ENCODE data around the gene LAMA2. TPM values are rescaled to one million over a fixed set of nuclear protein-coding genes. Genes with fewer than 3 reads are reported as not detected.

Gene LAMA2
- total and polyA plus RNA-seq, 7 experiments from 2014 or later, result 0.02 to 0.59 (median 0.35) TPM; not detected in 4

DNA sequence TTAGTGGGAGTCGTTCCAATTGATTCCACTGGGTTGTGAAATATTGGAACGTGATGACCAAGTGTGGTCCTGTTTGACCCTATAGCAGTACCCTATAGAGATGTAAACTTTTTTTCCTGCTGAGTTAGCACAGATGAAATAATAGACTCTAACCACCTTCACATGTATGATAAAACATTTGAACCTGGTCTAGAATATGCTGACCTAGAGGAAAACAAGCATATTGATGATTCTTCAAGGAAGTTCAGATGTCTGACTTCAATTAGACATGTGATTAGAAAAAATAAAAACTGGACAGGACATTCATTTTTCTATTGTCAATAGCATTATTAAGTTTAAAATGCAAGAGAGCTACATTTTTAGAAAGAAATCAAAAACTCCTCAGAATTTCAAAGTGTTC lies 424.9 kb downstream of the LAMA2 start:
- no peaks in the 10 kb centered on the region for H3K4me1 ChIP-seq (ENCODE audit: control insufficient read depth in 2 of 2, insufficient read depth in 2 of 2, low read length in 2 of 2)
- Mint-ChIP-seq H3K36me3 (no peaks in the 10 kb centered on the region), H3K27ac (no peak overlapping the region), H3K27me3 (peaks cover 4 to 47% (median 17%) of the 10 kb centered on the region in 5 donors), H3K4me3 (no peak overlapping the region), H3K4me1 (no peaks in the 10 kb centered on the region), H3K9me3 (peaks cover 0 to 6% (median 0%) of the 10 kb centered on the region in 11 donors)
- no peaks in the 10 kb centered on the region for H3K36me3 ChIP-seq (ENCODE audit: control insufficient read depth in 2 of 3, insufficient read depth in 3 of 3, low read length in 3 of 3)
- ATAC-seq (no peak), DNase-seq (no peak)
- CTCF ChIA-PET, result no interaction called here
- H3K9me3 ChIP-seq (ENCODE audit: control insufficient read depth in 2 of 3, low read length in 3 of 3), result no peaks in the 10 kb centered on the region
- intact Hi-C loops (cut with micrococcal nuclease), result no loop called here
- POLR2A ChIA-PET, result no interaction called here
- no peaks in the 10 kb centered on the region for H3K27me3 ChIP-seq (ENCODE audit: control insufficient read depth in 2 of 2, insufficient read depth in 2 of 2, low read length in 2 of 2)
- no peak overlapping the region for H3K4me3 ChIP-seq (ENCODE audit: low read length)
- no peak overlapping the region for H3K27ac ChIP-seq (ENCODE audit: low read depth, low read length)

GRCh38 chr6:129309154-129309553 lies 426.2 kb downstream of the LAMA2 start:
- no peaks in the 10 kb centered on the region for H3K4me1 Mint-ChIP-seq
- no peak for ATAC-seq
- intact Hi-C loops (cut with micrococcal nuclease), result no loop called here
- peaks cover 0 to 6% (median 0%) of the 10 kb centered on the region in 11 donors for H3K9me3 Mint-ChIP-seq
- no peaks in the 10 kb centered on the region for H3K36me3 Mint-ChIP-seq
- POLR2A ChIA-PET, result no interaction called here
- CTCF ChIA-PET, result interaction anchor here (0.7 kb wide), 1 partner anchor 1800 kb away, joined by 4 read pairs; no protein-coding TSS in a partner anchor
- no peak overlapping the region for H3K4me3 ChIP-seq (ENCODE audit: low read length)
- H3K27ac Mint-ChIP-seq, result no peak overlapping the region
- H3K27ac ChIP-seq (ENCODE audit: low read depth, low read length), result no peak overlapping the region
- peaks cover 2 to 48% (median 17%) of the 10 kb centered on the region in 5 donors for H3K27me3 Mint-ChIP-seq
- no peak overlapping the region for H3K4me3 Mint-ChIP-seq
- no peaks in the 10 kb centered on the region for H3K27me3 ChIP-seq (ENCODE audit: control insufficient read depth in 2 of 2, insufficient read depth in 2 of 2, low read length in 2 of 2)
- DNase-seq, result no peak
- H3K9me3 ChIP-seq (ENCODE audit: control insufficient read depth in 2 of 3, low read length in 3 of 3), result no peaks in the 10 kb centered on the region
- no peaks in the 10 kb centered on the region for H3K36me3 ChIP-seq (ENCODE audit: control insufficient read depth in 2 of 3, insufficient read depth in 3 of 3, low read length in 3 of 3)
- no peaks in the 10 kb centered on the region for H3K4me1 ChIP-seq (ENCODE audit: control insufficient read depth in 2 of 2, insufficient read depth in 2 of 2, low read length in 2 of 2)

GRCh38 chr6:129312880-129313279 lies 429.9 kb downstream of the LAMA2 start:
- Mint-ChIP-seq H3K27me3 (peaks cover 3 to 32% (median 16%) of the 10 kb centered on the region in 5 donors), H3K4me3 (no peak overlapping the region), H3K36me3 (no peaks in the 10 kb centered on the region), H3K27ac (no peak overlapping the region), H3K4me1 (no peaks in the 10 kb centered on the region), H3K9me3 (peaks cover 0 to 6% (median 0%) of the 10 kb centered on the region in 11 donors)
- no peaks in the 10 kb centered on the region for H3K36me3 ChIP-seq (ENCODE audit: control insufficient read depth in 2 of 3, insufficient read depth in 3 of 3, low read length in 3 of 3)
- H3K4me3 ChIP-seq (ENCODE audit: low read length), result no peak overlapping the region
- POLR2A ChIA-PET, result no interaction called here
- H3K27me3 ChIP-seq (ENCODE audit: control insufficient read depth in 2 of 2, insufficient read depth in 2 of 2, low read length in 2 of 2), result no peaks in the 10 kb centered on the region
- H3K9me3 ChIP-seq (ENCODE audit: control insufficient read depth in 2 of 3, low read length in 3 of 3), result no peaks in the 10 kb centered on the region
- intact Hi-C loops (cut with micrococcal nuclease), result no loop called here
- H3K4me1 ChIP-seq (ENCODE audit: control insufficient read depth in 2 of 2, insufficient read depth in 2 of 2, low read length in 2 of 2), result no peaks in the 10 kb centered on the region
- CTCF ChIA-PET, result no interaction called here
- DNase-seq (no peak), ATAC-seq (no peak)
- no peak overlapping the region for H3K27ac ChIP-seq (ENCODE audit: low read depth, low read length)

DNA sequence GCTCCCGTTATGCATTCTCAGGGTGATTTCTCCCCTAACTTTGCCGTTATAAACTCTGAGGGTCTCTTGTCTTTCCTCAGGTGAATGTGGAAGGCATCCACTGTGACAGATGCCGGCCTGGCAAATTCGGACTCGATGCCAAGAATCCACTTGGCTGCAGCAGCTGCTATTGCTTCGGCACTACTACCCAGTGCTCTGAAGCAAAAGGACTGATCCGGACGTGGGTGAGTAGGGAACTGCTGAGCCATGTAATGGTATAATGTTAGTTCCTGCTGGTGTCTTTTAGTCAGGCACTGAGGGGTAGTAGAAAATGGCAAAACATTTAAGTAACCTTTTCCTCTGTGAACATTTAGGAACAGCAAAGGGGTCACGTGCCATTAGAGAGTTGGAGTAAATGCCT lies 431.6 kb downstream of the LAMA2 start:
- no peaks in the 10 kb centered on the region for H3K9me3 ChIP-seq (ENCODE audit: control insufficient read depth in 2 of 3, low read length in 3 of 3)
- ATAC-seq (no peak), DNase-seq (no peak)
- no peak overlapping the region for H3K27ac ChIP-seq (ENCODE audit: low read depth, low read length)
- H3K4me1 Mint-ChIP-seq, result no peaks in the 10 kb centered on the region
- peaks cover 0 to 6% (median 0%) of the 10 kb centered on the region in 11 donors for H3K9me3 Mint-ChIP-seq
- ChIA-PET POLR2A (no interaction called here), CTCF (no interaction called here)
- intact Hi-C loops (cut with micrococcal nuclease), result no loop called here
- no peaks in the 10 kb centered on the region for H3K4me1 ChIP-seq (ENCODE audit: control insufficient read depth in 2 of 2, insufficient read depth in 2 of 2, low read length in 2 of 2)
- no peaks in the 10 kb centered on the region for H3K36me3 Mint-ChIP-seq
- peaks cover 3 to 25% (median 16%) of the 10 kb centered on the region in 5 donors for H3K27me3 Mint-ChIP-seq
- no peaks in the 10 kb centered on the region for H3K36me3 ChIP-seq (ENCODE audit: control insufficient read depth in 2 of 3, insufficient read depth in 3 of 3, low read length in 3 of 3)
- H3K4me3 ChIP-seq (ENCODE audit: low read length), result no peak overlapping the region
- H3K27ac Mint-ChIP-seq, result no peak overlapping the region
- H3K27me3 ChIP-seq (ENCODE audit: control insufficient read depth in 2 of 2, insufficient read depth in 2 of 2, low read length in 2 of 2), result no peaks in the 10 kb centered on the region
- H3K4me3 Mint-ChIP-seq, result no peak overlapping the region

DNA sequence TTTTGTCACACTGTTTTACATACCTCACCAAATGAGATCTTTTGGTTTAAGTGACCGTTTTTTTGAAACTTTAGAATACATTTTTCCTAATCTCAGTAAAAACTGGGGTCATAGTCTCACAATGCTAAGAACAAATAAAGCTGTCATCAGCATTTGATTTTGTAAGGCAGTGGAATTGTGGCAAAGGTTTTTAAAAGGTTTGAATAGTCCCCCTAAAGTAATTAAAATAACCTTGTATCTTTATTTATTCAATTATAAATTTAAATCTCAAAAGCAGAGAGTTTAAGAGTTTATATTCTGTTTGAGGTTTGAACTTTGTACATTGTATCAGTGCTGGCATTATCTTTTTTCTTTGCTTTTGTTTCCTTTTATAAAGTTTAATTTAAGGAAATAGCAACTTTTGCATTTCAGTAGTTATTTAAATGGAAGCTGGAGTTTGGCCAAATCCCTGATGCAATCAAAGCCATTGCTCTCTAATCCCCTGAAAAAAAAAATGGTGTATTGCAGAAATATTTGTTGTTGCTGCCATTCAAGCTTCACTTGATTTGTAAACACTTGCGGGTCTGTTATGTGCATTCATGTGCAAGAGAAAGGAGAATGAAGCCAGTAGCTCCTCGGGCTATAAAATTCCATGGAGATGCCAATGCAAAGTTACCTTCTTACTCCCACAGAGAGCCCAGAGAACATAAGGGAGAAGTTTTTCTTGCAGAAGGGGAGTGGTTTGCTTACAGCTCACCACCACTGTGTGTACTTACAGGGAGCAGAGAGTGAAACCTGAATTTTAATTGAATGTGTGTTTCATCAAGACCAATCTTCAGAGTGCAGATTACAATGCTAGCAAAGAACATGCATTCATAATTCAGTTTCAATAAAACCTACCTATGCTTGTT lies 435.2 kb downstream of the LAMA2 start:
- H3K36me3 ChIP-seq (ENCODE audit: control insufficient read depth in 2 of 3, insufficient read depth in 3 of 3, low read length in 3 of 3), result no peaks in the 10 kb centered on the region
- H3K9me3 ChIP-seq (ENCODE audit: control insufficient read depth in 2 of 3, low read length in 3 of 3), result no peaks in the 10 kb centered on the region
- no peaks in the 10 kb centered on the region for H3K4me1 ChIP-seq (ENCODE audit: control insufficient read depth in 2 of 2, insufficient read depth in 2 of 2, low read length in 2 of 2)
- no peak for ATAC-seq
- intact Hi-C loops (cut with micrococcal nuclease), result no loop called here
- Mint-ChIP-seq H3K36me3 (no peaks in the 10 kb centered on the region), H3K27ac (no peak overlapping the region), H3K9me3 (no peaks in the 10 kb centered on the region), H3K4me1 (no peaks in the 10 kb centered on the region), H3K4me3 (no peak overlapping the region), H3K27me3 (peaks cover 0 to 19% (median 12%) of the 10 kb centered on the region in 5 donors)
- CTCF ChIA-PET, result no interaction called here
- no peak overlapping the region for H3K4me3 ChIP-seq (ENCODE audit: low read length)
- POLR2A ChIA-PET, result interaction anchor here (0.6 kb wide), 1 partner anchor 1184 kb away, joined by 3 read pairs; no protein-coding TSS in a partner anchor
- H3K27me3 ChIP-seq (ENCODE audit: control insufficient read depth in 2 of 2, insufficient read depth in 2 of 2, low read length in 2 of 2), result no peaks in the 10 kb centered on the region
- no peak for DNase-seq
- H3K27ac ChIP-seq (ENCODE audit: low read depth, low read length), result no peak overlapping the region

GRCh38 chr6:129320892-129321291 lies 438.0 kb downstream of the LAMA2 start:
- Histone ChIP-seq H3K36me3 (ENCODE audit: control insufficient read depth in 2 of 3, insufficient read depth in 3 of 3, low read length in 3 of 3) (no peaks in the 10 kb centered on the region), H3K4me3 (ENCODE audit: low read length) (no peak overlapping the region), H3K4me1 (ENCODE audit: control insufficient read depth in 2 of 2, insufficient read depth in 2 of 2, low read length in 2 of 2) (no peaks in the 10 kb centered on the region), H3K27ac (ENCODE audit: low read depth, low read length) (no peak overlapping the region), H3K27me3 (ENCODE audit: control insufficient read depth in 2 of 2, insufficient read depth in 2 of 2, low read length in 2 of 2) (no peaks in the 10 kb centered on the region), H3K9me3 (ENCODE audit: control insufficient read depth in 2 of 3, low read length in 3 of 3) (no peaks in the 10 kb centered on the region)
- intact Hi-C loops (cut with micrococcal nuclease), result no loop called here
- ChIA-PET POLR2A (no interaction called here), CTCF (interaction anchor here (0.6 kb wide), 1 partner anchor 519 kb away, joined by 3 read pairs; no protein-coding TSS in a partner anchor)
- no peak for ATAC-seq
- Mint-ChIP-seq H3K27me3 (peaks cover 3 to 17% (median 13%) of the 10 kb centered on the region in 5 donors), H3K4me3 (no peak overlapping the region), H3K4me1 (no peaks in the 10 kb centered on the region), H3K27ac (no peak overlapping the region), H3K36me3 (no peaks in the 10 kb centered on the region), H3K9me3 (no peaks in the 10 kb centered on the region)
- DNase-seq, result no peak

- Histone ChIP-seq H3K9me3 (ENCODE audit: control insufficient read depth in 2 of 3, low read length in 3 of 3) (no peaks in the 10 kb centered on the region), H3K4me1 (ENCODE audit: control insufficient read depth in 2 of 2, insufficient read depth in 2 of 2, low read length in 2 of 2) (no peaks in the 10 kb centered on the region), H3K36me3 (ENCODE audit: control insufficient read depth in 2 of 3, insufficient read depth in 3 of 3, low read length in 3 of 3) (no peaks in the 10 kb centered on the region), H3K4me3 (ENCODE audit: low read length) (no peak overlapping the region), H3K27me3 (ENCODE audit: control insufficient read depth in 2 of 2, insufficient read depth in 2 of 2, low read length in 2 of 2) (no peaks in the 10 kb centered on the region), H3K27ac (ENCODE audit: low read depth, low read length) (no peak overlapping the region)
- ChIA-PET CTCF (no interaction called here), POLR2A (no interaction called here)
- Mint-ChIP-seq H3K4me1 (no peaks in the 10 kb centered on the region), H3K27me3 (peaks cover 3 to 17% (median 13%) of the 10 kb centered on the region in 5 donors), H3K27ac (no peak overlapping the region), H3K9me3 (no peaks in the 10 kb centered on the region), H3K4me3 (no peak overlapping the region), H3K36me3 (no peaks in the 10 kb centered on the region)
- ATAC-seq, result no peak
- DNase-seq, result no peak
- intact Hi-C loops (cut with micrococcal nuclease), result no loop called here
These were observed 438.4 kb downstream of the LAMA2 start for GRCh38 chr6:129321303-129321702.
